ENCODE results near the gene ARHGEF2. TPM values are rescaled to one million over a fixed set of nuclear protein-coding genes. Genes with fewer than 3 reads are reported as not detected.

Gene ARHGEF2
- total and polyA plus RNA-seq, 9 of the 15 experiments (the other 6 are each of a cell fraction or from before 2014, with no cell fraction given) = 7.1 to 162 (median 62.2) TPM

DNA sequence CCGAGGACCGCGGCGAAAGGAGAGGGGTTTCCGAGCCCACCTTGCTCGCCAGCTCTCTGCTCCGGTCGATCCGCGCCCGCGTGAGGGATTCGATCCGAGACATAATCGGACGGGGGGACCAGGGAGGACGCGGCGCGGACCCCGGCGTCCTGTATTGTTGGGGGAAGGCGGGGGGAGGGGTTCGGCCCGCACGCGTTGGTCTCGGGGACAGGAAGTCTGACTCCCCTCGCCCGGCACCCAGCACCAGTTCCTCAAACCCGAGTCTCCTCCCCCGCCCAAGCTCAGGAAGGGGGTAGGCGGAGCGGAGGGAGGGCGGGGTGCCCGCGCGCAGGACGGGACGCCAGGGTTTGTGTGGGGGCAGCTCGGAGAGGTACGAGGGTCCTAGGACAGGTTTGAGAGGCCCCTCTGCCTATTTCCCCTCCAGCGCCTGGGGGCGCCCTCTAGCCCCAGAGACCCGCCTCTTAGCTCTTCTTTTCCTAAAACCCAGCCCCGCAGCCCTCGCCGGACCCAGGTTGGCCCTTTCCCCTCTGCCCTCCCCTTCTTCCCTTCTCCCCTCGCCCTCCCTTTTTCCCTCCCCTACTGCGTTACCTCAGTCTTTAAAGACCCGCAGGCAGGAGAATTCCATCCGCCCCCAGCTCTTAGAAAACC lies at the start of gene ARHGEF2 (continued):
- no peak for TF ChIP-seq STAT6 (CRISPR knock-in tag; IDR thresholded peaks at IDR 0.05)
- peak; percentile 27; the same call in 1 of the 2 replicates for TF ChIP-seq MTA3 (IDR thresholded peaks at IDR 0.05; ENCODE audit: borderline replicate concordance)
- no peak for TF ChIP-seq ZNF696 (CRISPR knock-in tag; conservative IDR thresholded peaks at IDR 0.05)
- TF ChIP-seq JUND (IDR thresholded peaks at IDR 0.05; ENCODE audit: borderline replicate concordance, low read depth, low read length) = no peak
- no peak for TF ChIP-seq JUND (tag; IDR thresholded peaks at IDR 0.05; ENCODE audit: borderline replicate concordance, low read depth, low read length)
- no peak for TF ChIP-seq SETDB1 (IDR thresholded peaks at IDR 0.05; ENCODE audit: low read length)
- no peak for TF ChIP-seq HCFC1 (IDR thresholded peaks at IDR 0.05; ENCODE audit: low read depth, low read length)
- peak; percentile 57; the same call in 1 of the 2 replicates for TF ChIP-seq PHF8 (IDR thresholded peaks at IDR 0.05; ENCODE audit: borderline replicate concordance, low read length)
- TF ChIP-seq, protein P1, sequence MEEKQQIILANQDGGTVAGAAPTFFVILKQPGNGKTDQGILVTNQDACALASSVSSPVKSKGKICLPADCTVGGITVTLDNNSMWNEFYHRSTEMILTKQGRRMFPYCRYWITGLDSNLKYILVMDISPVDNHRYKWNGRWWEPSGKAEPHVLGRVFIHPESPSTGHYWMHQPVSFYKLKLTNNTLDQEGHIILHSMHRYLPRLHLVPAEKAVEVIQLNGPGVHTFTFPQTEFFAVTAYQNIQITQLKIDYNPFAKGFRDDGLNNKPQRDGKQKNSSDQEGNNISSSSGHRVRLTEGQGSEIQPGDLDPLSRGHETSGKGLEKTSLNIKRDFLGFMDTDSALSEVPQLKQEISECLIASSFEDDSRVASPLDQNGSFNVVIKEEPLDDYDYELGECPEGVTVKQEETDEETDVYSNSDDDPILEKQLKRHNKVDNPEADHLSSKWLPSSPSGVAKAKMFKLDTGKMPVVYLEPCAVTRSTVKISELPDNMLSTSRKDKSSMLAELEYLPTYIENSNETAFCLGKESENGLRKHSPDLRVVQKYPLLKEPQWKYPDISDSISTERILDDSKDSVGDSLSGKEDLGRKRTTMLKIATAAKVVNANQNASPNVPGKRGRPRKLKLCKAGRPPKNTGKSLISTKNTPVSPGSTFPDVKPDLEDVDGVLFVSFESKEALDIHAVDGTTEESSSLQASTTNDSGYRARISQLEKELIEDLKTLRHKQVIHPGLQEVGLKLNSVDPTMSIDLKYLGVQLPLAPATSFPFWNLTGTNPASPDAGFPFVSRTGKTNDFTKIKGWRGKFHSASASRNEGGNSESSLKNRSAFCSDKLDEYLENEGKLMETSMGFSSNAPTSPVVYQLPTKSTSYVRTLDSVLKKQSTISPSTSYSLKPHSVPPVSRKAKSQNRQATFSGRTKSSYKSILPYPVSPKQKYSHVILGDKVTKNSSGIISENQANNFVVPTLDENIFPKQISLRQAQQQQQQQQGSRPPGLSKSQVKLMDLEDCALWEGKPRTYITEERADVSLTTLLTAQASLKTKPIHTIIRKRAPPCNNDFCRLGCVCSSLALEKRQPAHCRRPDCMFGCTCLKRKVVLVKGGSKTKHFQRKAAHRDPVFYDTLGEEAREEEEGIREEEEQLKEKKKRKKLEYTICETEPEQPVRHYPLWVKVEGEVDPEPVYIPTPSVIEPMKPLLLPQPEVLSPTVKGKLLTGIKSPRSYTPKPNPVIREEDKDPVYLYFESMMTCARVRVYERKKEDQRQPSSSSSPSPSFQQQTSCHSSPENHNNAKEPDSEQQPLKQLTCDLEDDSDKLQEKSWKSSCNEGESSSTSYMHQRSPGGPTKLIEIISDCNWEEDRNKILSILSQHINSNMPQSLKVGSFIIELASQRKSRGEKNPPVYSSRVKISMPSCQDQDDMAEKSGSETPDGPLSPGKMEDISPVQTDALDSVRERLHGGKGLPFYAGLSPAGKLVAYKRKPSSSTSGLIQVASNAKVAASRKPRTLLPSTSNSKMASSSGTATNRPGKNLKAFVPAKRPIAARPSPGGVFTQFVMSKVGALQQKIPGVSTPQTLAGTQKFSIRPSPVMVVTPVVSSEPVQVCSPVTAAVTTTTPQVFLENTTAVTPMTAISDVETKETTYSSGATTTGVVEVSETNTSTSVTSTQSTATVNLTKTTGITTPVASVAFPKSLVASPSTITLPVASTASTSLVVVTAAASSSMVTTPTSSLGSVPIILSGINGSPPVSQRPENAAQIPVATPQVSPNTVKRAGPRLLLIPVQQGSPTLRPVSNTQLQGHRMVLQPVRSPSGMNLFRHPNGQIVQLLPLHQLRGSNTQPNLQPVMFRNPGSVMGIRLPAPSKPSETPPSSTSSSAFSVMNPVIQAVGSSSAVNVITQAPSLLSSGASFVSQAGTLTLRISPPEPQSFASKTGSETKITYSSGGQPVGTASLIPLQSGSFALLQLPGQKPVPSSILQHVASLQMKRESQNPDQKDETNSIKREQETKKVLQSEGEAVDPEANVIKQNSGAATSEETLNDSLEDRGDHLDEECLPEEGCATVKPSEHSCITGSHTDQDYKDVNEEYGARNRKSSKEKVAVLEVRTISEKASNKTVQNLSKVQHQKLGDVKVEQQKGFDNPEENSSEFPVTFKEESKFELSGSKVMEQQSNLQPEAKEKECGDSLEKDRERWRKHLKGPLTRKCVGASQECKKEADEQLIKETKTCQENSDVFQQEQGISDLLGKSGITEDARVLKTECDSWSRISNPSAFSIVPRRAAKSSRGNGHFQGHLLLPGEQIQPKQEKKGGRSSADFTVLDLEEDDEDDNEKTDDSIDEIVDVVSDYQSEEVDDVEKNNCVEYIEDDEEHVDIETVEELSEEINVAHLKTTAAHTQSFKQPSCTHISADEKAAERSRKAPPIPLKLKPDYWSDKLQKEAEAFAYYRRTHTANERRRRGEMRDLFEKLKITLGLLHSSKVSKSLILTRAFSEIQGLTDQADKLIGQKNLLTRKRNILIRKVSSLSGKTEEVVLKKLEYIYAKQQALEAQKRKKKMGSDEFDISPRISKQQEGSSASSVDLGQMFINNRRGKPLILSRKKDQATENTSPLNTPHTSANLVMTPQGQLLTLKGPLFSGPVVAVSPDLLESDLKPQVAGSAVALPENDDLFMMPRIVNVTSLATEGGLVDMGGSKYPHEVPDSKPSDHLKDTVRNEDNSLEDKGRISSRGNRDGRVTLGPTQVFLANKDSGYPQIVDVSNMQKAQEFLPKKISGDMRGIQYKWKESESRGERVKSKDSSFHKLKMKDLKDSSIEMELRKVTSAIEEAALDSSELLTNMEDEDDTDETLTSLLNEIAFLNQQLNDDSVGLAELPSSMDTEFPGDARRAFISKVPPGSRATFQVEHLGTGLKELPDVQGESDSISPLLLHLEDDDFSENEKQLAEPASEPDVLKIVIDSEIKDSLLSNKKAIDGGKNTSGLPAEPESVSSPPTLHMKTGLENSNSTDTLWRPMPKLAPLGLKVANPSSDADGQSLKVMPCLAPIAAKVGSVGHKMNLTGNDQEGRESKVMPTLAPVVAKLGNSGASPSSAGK (IDR thresholded peaks at IDR 0.05) = no peak
- TF ChIP-seq ZNF644 (tag; IDR thresholded peaks at IDR 0.05; ENCODE audit: low read depth) = no peak
- 0 out of 2 replicates have a peak, but pooled peaks have one; percentile 30 for TF ChIP-seq HDAC2 (IDR thresholded peaks at IDR 0.05)
- peak; percentile 80 for TF ChIP-seq BHLHE40 (IDR thresholded peaks at IDR 0.05; ENCODE audit: low read length)
- TF ChIP-seq ZNF77 (CRISPR knock-in tag; IDR thresholded peaks at IDR 0.05) = no peak
- no peak for TF ChIP-seq ZNF764 (CRISPR knock-in tag; IDR thresholded peaks at IDR 0.05; ENCODE audit: low read depth)
- TF ChIP-seq TBP (optimal IDR thresholded peaks at IDR 0.05; ENCODE audit: low read depth, low read length) = peak; percentile 62

Measured in K562 (cell line).